MM.1S (cell line): ENCODE results near the gene CDIPT.

Source experiments
- DNase-seq: peaks from one replicate; pipeline ENCODE4 v3.0.0-alpha.2; 2015
- H2AFZ ChIP-seq: fragments of 300-600 bp; sonication (generic); 2 replicates; pipeline ENCODE4 v1.6.0; 2016; ENCODE audit warnings: antibody characterized with exemption, low read length
- H3F3A ChIP-seq: fragments of 300-600 bp; sonication (generic); 2 replicates; pipeline ENCODE4 v1.6.1; 2016; ENCODE audit warnings: mild to moderate bottlenecking, antibody characterized with exemption, low read length, moderate library complexity, mixed read lengths; ENCODE audit not compliant: insufficient read depth
- H3K27ac ChIP-seq: fragments of 300-600 bp; sonication (generic); 2 replicates; pipeline ENCODE4 v1.5.1; 2016; ENCODE audit warnings: mild to moderate bottlenecking, low read length
- H3K27me3 ChIP-seq: fragments of 300-600 bp; sonication (generic); replicated peaks from 2 replicates; pipeline ENCODE4 v1.6.0; 2016; ENCODE audit warnings: low read length; ENCODE audit not compliant: insufficient read depth
- H3K36me3 ChIP-seq: fragments of 300-600 bp; sonication (generic); replicated peaks from 2 replicates; pipeline ENCODE4 v1.6.1; 2016; ENCODE audit warnings: mild to moderate bottlenecking, low read length, mixed read lengths; ENCODE audit not compliant: insufficient read depth
- H3K4me1 ChIP-seq: fragments of 300-600 bp; sonication (generic); 2 replicates; pipeline ENCODE4 v1.6.1; 2016; ENCODE audit warnings: low read length, mixed read lengths
- H3K4me2 ChIP-seq: fragments of 300-600 bp; sonication (generic); 2 replicates; pipeline ENCODE4 v1.6.0; 2016; ENCODE audit warnings: low read depth, low read length
- H3K4me3 ChIP-seq: fragments of 300-600 bp; sonication (generic); 2 replicates; pipeline ENCODE4 v1.5.1; 2016; ENCODE audit warnings: low read length, mixed read lengths
- H3K79me2 ChIP-seq: fragments of 300-600 bp; sonication (generic); 2 replicates; pipeline ENCODE4 v1.6.1; 2016; ENCODE audit warnings: mixed run types, low read length, mixed read lengths
- H3K9ac ChIP-seq: fragments of 300-600 bp; sonication (generic); 2 replicates; pipeline ENCODE4 v1.6.1; 2016; ENCODE audit warnings: low read length, mixed read lengths
- H3K9me2 ChIP-seq: fragments of 300-600 bp; sonication (generic); replicated peaks from 2 replicates; pipeline ENCODE4 v1.6.1; 2016; ENCODE audit warnings: mild to moderate bottlenecking, low read length, mixed read lengths; ENCODE audit not compliant: insufficient read depth
- H3K9me3 ChIP-seq: fragments of 300-600 bp; sonication (generic); replicated peaks from 2 replicates; pipeline ENCODE4 v1.6.1; 2016; ENCODE audit warnings: mild to moderate bottlenecking, low read length, mixed read lengths; ENCODE audit not compliant: insufficient read depth
- H4K20me1 ChIP-seq: fragments of 300-600 bp; sonication (generic); 2 replicates; pipeline ENCODE4 v1.6.1; 2016; ENCODE audit warnings: mild to moderate bottlenecking, low read length, moderate library complexity, mixed read lengths; ENCODE audit not compliant: insufficient read depth
- CTCF ChIP-seq: fragments of 300-600 bp; sonication (generic); IDR thresholded peaks from 2 replicates; pipeline ENCODE4 v1.5.1; 2016; ENCODE audit warnings: antibody characterized with exemption, low read length, mixed read lengths
- EZH2 ChIP-seq: fragments of 300-600 bp; sonication (generic); optimal IDR thresholded peaks from 2 replicates; pipeline ENCODE3; 2017; ENCODE audit warnings: low read depth, mild to moderate bottlenecking, antibody characterized with exemption, low read length, mixed read lengths
- EZH2phosphoT487 ChIP-seq: fragments of 300-600 bp; sonication (generic); IDR thresholded peaks from 2 replicates; pipeline ENCODE4 v1.6.1; 2018; ENCODE audit warnings: antibody characterized with exemption, low read length

Gene CDIPT

GRCh38 chr16:29850998-29851397, 12.0 kb downstream of the CDIPT start:
- Histone ChIP-seq H4K20me1 (no peaks in the 10 kb centered on the region), H2AFZ (no peak overlapping the region), H3K79me2 (no peaks in the 10 kb centered on the region), H3K27ac (no peak overlapping the region), H3K27me3 (no peaks in the 10 kb centered on the region), H3K9ac (no peak overlapping the region), H3K4me1 (no peaks in the 10 kb centered on the region), H3K9me3 (no peaks in the 10 kb centered on the region), H3K36me3 (no peaks in the 10 kb centered on the region), H3K4me3 (no peak overlapping the region), H3K4me2 (no peak overlapping the region), H3K9me2 (no peaks in the 10 kb centered on the region), H3F3A (no peaks in the 10 kb centered on the region)
- DNase-seq = no peak
- TF ChIP-seq EZH2phosphoT487 (no peak), CTCF (no peak), EZH2 (no peak)

- H3K36me3 ChIP-seq = no peaks in the 10 kb centered on the region
- H3K9me2 ChIP-seq = no peaks in the 10 kb centered on the region
- no peak overlapping the region for H2AFZ ChIP-seq
- TF ChIP-seq EZH2phosphoT487 (no peak), EZH2 (no peak), CTCF (no peak)
- H3K27ac ChIP-seq = no peak overlapping the region
- H3K4me2 ChIP-seq = no peak overlapping the region
- no peak for DNase-seq
- no peaks in the 10 kb centered on the region for H3F3A ChIP-seq
- no peak overlapping the region for H3K9ac ChIP-seq
- no peaks in the 10 kb centered on the region for H3K27me3 ChIP-seq
- H3K79me2 ChIP-seq = no peaks in the 10 kb centered on the region
- no peaks in the 10 kb centered on the region for H3K9me3 ChIP-seq
- H4K20me1 ChIP-seq = no peaks in the 10 kb centered on the region
- no peak overlapping the region for H3K4me3 ChIP-seq
- H3K4me1 ChIP-seq = no peaks in the 10 kb centered on the region
Observed at GRCh38 chr16:29849505-29849904, 13.5 kb downstream of the CDIPT start.

GRCh38 chr16:29848420-29849297, 14.4 kb downstream of the CDIPT start:
- no peak overlapping the region for H2AFZ ChIP-seq
- H4K20me1 ChIP-seq = no peaks in the 10 kb centered on the region
- H3F3A ChIP-seq = no peaks in the 10 kb centered on the region
- no peaks in the 10 kb centered on the region for H3K9me2 ChIP-seq
- no peaks in the 10 kb centered on the region for H3K27me3 ChIP-seq
- H3K36me3 ChIP-seq = no peaks in the 10 kb centered on the region
- no peak overlapping the region for H3K9ac ChIP-seq
- H3K4me1 ChIP-seq = no peaks in the 10 kb centered on the region
- TF ChIP-seq EZH2 (no peak), CTCF (peak; percentile 92), EZH2phosphoT487 (no peak)
- no peak overlapping the region for H3K4me2 ChIP-seq
- H3K9me3 ChIP-seq = no peaks in the 10 kb centered on the region
- no peaks in the 10 kb centered on the region for H3K79me2 ChIP-seq
- H3K27ac ChIP-seq = no peak overlapping the region
- H3K4me3 ChIP-seq = no peak overlapping the region
- peak; percentile 70 for DNase-seq
